HEK293 (cell line): Measurements from ENCODE around the gene KLHL8.

Source experiments
- BCL11A ChIP-seq: fragments of 450-650 bp; formaldehyde crosslinking; IDR thresholded peaks from 2 replicates; pipeline ENCODE4 v1.5.1; 2016; ENCODE audit warnings: low read depth, missing biosample characterization, missing genetic modification characterization
- HOXA7 ChIP-seq: sonication (generic); formaldehyde crosslinking; IDR thresholded peaks from 2 replicates; pipeline ENCODE4 v1.8.1; 2022; ENCODE audit warnings: missing genetic modification reagents, borderline replicate concordance
- KLF10 ChIP-seq: fragments of 450-650 bp; IDR thresholded peaks from 2 replicates; pipeline ENCODE4 v1.5.1; 2018; ENCODE audit warnings: missing biosample characterization, mild to moderate bottlenecking, missing genetic modification characterization
- KLF8 ChIP-seq: fragments of 450-650 bp; formaldehyde crosslinking; IDR thresholded peaks from 2 replicates; pipeline ENCODE4 v1.5.1; 2016; ENCODE audit warnings: missing biosample characterization, missing genetic modification characterization
- OSR2 ChIP-seq: fragments of 450-650 bp; formaldehyde crosslinking; IDR thresholded peaks from 2 replicates; pipeline ENCODE4 v1.5.1; 2016; ENCODE audit warnings: missing biosample characterization, missing genetic modification characterization
- PRDM10 ChIP-seq: fragments of 450-650 bp; formaldehyde crosslinking; IDR thresholded peaks from 2 replicates; pipeline ENCODE4 v1.5.1; 2016; ENCODE audit warnings: missing biosample characterization, missing genetic modification characterization
- PRDM6 ChIP-seq: fragments of 450-650 bp; formaldehyde crosslinking; IDR thresholded peaks from 2 replicates; pipeline ENCODE4 v1.5.1; 2017; ENCODE audit warnings: missing biosample characterization, missing genetic modification characterization
- REPIN1 ChIP-seq: fragments of 450-650 bp; formaldehyde crosslinking; IDR thresholded peaks from 2 replicates; pipeline ENCODE4 v1.5.1; 2017; ENCODE audit warnings: missing biosample characterization, missing genetic modification characterization, low read depth
- SP2 ChIP-seq: fragments of 450-650 bp; formaldehyde crosslinking; IDR thresholded peaks from 2 replicates; pipeline ENCODE4 v1.5.1; 2016; ENCODE audit warnings: missing biosample characterization, missing genetic modification characterization
- TRIM28 ChIP-seq: IDR thresholded peaks from 2 replicates; pipeline ENCODE4 v1.6.1; 2011; ENCODE audit warnings: low read length, control low read depth, borderline replicate concordance
- TSHZ1 ChIP-seq: fragments of 450-650 bp; formaldehyde crosslinking; IDR thresholded peaks from 2 replicates; pipeline ENCODE4 v1.5.1; 2016; ENCODE audit warnings: missing biosample characterization, missing genetic modification characterization, borderline replicate concordance
- WT1 ChIP-seq: fragments of 450-650 bp; formaldehyde crosslinking; IDR thresholded peaks from 2 replicates; pipeline ENCODE4 v1.5.1; 2016; ENCODE audit warnings: missing biosample characterization, missing genetic modification characterization
- ZBTB17 ChIP-seq: fragments of 450-650 bp; formaldehyde crosslinking; IDR thresholded peaks from 2 replicates; pipeline ENCODE4 v1.5.1; 2016; ENCODE audit warnings: missing biosample characterization, missing genetic modification characterization
- ZNF169 ChIP-seq: fragments of 450-650 bp; formaldehyde crosslinking; IDR thresholded peaks from 2 replicates; pipeline ENCODE4 v1.5.1; 2016; ENCODE audit warnings: missing biosample characterization, missing genetic modification characterization
- ZNF366 ChIP-seq: fragments of 450-650 bp; formaldehyde crosslinking; conservative IDR thresholded peaks from 2 replicates; pipeline ENCODE4 v1.5.1; 2016; ENCODE audit warnings: missing biosample characterization, missing genetic modification characterization
- ZNF645 ChIP-seq: fragments of 450-650 bp; formaldehyde crosslinking; IDR thresholded peaks from 2 replicates; pipeline ENCODE4; 2016; ENCODE audit warnings: missing biosample characterization, missing genetic modification characterization
- TF ChIP-seq, protein P1 (sequence below): fragments of 450-650 bp; formaldehyde crosslinking; IDR thresholded peaks from 2 replicates; pipeline ENCODE4 v1.5.1; 2016; ENCODE audit warnings: missing biosample characterization, missing genetic modification characterization
- TF ChIP-seq, protein P2 (sequence below): fragments of 450-650 bp; IDR thresholded peaks from 2 replicates; pipeline ENCODE4 v1.5.1; 2018; ENCODE audit warnings: missing biosample characterization, mild to moderate bottlenecking, missing genetic modification characterization

Gene KLHL8

DNA sequence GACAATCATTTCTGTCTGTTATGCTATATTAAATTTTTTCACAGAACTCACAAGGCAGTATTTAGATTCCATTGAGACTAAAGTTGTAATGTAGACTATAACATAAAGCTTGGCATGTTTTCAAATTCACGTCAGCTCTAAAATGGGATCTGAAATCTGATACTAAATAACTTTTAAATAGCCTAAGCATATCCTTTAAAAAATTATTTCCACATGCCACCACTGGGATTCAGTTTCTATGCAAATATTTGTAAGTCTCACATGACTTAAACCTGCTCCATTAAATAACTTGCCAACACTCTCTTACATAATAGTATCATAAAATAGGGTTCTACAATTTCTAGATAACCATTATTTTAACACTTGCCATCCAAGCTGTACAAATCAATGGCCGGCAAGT is 32.4 kb downstream of the KLHL8 start (continued):
- TF ChIP-seq ZNF645 (tag by site-specific recombination): no peak
- TF ChIP-seq BCL11A: peak; percentile 30; the same call in 1 of the 2 replicates
- TF ChIP-seq TSHZ1 (tag by site-specific recombination): peak; percentile 53; the same call in 1 of the 2 replicates
- 0 out of 2 replicates have a peak, but pooled peaks have one; percentile 50 for TF ChIP-seq REPIN1 (tag by site-specific recombination)
- peak; percentile 63; the same call in 1 of the 2 replicates for TF ChIP-seq WT1 (tag by site-specific recombination)
- TF ChIP-seq PRDM6 (tag by site-specific recombination): peak; percentile 94
- peak; percentile 67 for TF ChIP-seq ZNF366 (tag by site-specific recombination)
- TF ChIP-seq, protein P1, sequence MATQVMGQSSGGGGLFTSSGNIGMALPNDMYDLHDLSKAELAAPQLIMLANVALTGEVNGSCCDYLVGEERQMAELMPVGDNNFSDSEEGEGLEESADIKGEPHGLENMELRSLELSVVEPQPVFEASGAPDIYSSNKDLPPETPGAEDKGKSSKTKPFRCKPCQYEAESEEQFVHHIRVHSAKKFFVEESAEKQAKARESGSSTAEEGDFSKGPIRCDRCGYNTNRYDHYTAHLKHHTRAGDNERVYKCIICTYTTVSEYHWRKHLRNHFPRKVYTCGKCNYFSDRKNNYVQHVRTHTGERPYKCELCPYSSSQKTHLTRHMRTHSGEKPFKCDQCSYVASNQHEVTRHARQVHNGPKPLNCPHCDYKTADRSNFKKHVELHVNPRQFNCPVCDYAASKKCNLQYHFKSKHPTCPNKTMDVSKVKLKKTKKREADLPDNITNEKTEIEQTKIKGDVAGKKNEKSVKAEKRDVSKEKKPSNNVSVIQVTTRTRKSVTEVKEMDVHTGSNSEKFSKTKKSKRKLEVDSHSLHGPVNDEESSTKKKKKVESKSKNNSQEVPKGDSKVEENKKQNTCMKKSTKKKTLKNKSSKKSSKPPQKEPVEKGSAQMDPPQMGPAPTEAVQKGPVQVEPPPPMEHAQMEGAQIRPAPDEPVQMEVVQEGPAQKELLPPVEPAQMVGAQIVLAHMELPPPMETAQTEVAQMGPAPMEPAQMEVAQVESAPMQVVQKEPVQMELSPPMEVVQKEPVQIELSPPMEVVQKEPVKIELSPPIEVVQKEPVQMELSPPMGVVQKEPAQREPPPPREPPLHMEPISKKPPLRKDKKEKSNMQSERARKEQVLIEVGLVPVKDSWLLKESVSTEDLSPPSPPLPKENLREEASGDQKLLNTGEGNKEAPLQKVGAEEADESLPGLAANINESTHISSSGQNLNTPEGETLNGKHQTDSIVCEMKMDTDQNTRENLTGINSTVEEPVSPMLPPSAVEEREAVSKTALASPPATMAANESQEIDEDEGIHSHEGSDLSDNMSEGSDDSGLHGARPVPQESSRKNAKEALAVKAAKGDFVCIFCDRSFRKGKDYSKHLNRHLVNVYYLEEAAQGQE (tag by site-specific recombination): no peak
- TF ChIP-seq ZNF169 (tag by site-specific recombination): no peak
- TF ChIP-seq ZBTB17: 0 out of 2 replicates have a peak, but pooled peaks have one; percentile 15
- TF ChIP-seq PRDM10: 0 out of 2 replicates have a peak, but pooled peaks have one; percentile 29
- TF ChIP-seq OSR2 (tag by site-specific recombination): peak; percentile 48; the same call in 1 of the 2 replicates
- no peak for TF ChIP-seq SP2 (tag by site-specific recombination)
- TF ChIP-seq, protein P2, sequence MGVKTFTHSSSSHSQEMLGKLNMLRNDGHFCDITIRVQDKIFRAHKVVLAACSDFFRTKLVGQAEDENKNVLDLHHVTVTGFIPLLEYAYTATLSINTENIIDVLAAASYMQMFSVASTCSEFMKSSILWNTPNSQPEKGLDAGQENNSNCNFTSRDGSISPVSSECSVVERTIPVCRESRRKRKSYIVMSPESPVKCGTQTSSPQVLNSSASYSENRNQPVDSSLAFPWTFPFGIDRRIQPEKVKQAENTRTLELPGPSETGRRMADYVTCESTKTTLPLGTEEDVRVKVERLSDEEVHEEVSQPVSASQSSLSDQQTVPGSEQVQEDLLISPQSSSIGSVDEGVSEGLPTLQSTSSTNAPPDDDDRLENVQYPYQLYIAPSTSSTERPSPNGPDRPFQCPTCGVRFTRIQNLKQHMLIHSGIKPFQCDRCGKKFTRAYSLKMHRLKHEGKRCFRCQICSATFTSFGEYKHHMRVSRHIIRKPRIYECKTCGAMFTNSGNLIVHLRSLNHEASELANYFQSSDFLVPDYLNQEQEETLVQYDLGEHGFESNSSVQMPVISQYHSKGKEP (tag by site-specific recombination): peak; percentile 63; the same call in 1 of the 2 replicates
- peak; percentile 59; the same call in 1 of the 2 replicates for TF ChIP-seq KLF10 (tag by site-specific recombination)
- no peak for TF ChIP-seq HOXA7 (CRISPR knock-in tag)
- TF ChIP-seq TRIM28: no peak
- peak; percentile 28; the same call in 1 of the 2 replicates for TF ChIP-seq KLF8 (tag by site-specific recombination)
